Vagina (tissue), 2 donors: Measurements from ENCODE around the gene CLPSL2.

Experiments used
- POLR2A ChIP-seq, 2 donors: fragments of 450-650 bp; IDR thresholded peaks; one replicate each; pipeline ENCODE4 v1.6.1; 2017; ENCODE audit warnings: antibody characterized with exemption in 2 of 2, mild to moderate bottlenecking in 2 of 2, moderate library complexity in 2 of 2
- POLR2AphosphoS5 ChIP-seq, 2 donors: sonication (generic); formaldehyde crosslinking; IDR thresholded peaks; one replicate each; pipeline ENCODE4 v1.9.0; 2017; ENCODE audit warnings: antibody characterized with exemption in 2 of 2, mild to moderate bottlenecking in 2 of 2, low read depth in 1 of 2; ENCODE audit not compliant: insufficient read depth in 1 of 2
- TF ChIP-seq, protein P1 (sequence below), 3 experiments: fragments of 450-650 bp in 2 of 3; fragments of 200-600 bp in 1 of 3; sonication (generic) in 1 of 3; IDR thresholded peaks; one replicate each; pipeline ENCODE4 v1.5.1; 2017 to 2019; ENCODE audit warnings: antibody characterized with exemption in 3 of 3, mild to moderate bottlenecking in 2 of 3, moderate library complexity in 2 of 3

DNA sequence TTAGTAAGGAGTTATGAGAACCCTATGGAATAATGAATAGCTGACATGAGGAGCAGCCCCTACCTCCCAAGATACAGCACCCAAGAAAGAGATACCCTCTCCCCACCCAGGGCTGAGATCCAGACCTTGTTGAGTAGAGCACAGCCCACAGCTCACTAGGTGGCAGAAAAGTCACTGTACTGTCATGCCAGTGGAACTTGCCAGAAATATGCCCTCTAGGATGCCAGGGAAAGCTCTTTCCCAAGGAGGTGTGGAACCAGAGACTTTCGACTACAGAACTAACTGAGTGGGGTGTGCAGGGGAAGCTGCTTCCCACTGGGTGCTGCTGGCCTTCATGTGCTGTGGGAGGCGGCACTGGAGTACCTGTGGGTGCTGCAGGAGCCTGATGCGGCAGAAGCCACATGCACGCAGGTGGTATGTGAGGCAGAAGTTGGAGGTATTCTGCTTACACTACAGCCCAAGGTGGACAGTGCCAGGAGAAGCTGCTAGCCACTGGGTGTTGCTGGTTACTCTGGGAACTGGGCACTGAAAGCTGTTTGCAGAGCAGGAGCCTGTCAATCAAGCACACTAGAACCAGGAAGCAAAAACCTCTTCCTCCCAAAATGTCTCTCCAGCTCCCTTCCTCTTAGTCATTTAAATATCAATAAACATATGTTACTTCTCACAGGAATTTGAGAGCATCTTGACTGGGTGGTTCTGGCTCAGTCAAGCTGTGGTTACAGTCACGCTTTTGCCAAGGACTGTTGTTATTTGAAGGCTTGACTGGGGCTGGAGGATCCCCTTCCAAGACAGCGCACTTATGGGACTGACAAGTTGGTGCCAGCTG is 21.7 kb upstream of the CLPSL2 start:
- TF ChIP-seq POLR2A (IDR thresholded peaks at IDR 0.05) = no peak
- TF ChIP-seq, protein P1, sequence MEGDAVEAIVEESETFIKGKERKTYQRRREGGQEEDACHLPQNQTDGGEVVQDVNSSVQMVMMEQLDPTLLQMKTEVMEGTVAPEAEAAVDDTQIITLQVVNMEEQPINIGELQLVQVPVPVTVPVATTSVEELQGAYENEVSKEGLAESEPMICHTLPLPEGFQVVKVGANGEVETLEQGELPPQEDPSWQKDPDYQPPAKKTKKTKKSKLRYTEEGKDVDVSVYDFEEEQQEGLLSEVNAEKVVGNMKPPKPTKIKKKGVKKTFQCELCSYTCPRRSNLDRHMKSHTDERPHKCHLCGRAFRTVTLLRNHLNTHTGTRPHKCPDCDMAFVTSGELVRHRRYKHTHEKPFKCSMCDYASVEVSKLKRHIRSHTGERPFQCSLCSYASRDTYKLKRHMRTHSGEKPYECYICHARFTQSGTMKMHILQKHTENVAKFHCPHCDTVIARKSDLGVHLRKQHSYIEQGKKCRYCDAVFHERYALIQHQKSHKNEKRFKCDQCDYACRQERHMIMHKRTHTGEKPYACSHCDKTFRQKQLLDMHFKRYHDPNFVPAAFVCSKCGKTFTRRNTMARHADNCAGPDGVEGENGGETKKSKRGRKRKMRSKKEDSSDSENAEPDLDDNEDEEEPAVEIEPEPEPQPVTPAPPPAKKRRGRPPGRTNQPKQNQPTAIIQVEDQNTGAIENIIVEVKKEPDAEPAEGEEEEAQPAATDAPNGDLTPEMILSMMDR (IDR thresholded peaks at IDR 0.05) = no peak
- no peak for TF ChIP-seq POLR2AphosphoS5 (IDR thresholded peaks at IDR 0.05; ENCODE audit: insufficient read depth in 1 of 2, low read depth in 1 of 2)
